Nephron progenitor cell (in vitro differentiated cells): Measurements from ENCODE around the gene CSTPP1.
A peak's percentile ranks its signal among the peaks of the same experiment; 100 is the strongest.

Experiments
- DNase-seq: peaks from one replicate; pipeline ENCODE4 v3.0.0; 2021
- H3K27ac Mint-ChIP-seq: 2 replicates; pipeline ENCODE4 v1.8.0; 2021; ENCODE audit warnings: mild to moderate bottlenecking, moderate library complexity, mixed read lengths
- H3K27me3 Mint-ChIP-seq: 2 replicates; pipeline ENCODE4 v1.8.0; 2021; ENCODE audit warnings: mild to moderate bottlenecking, low read depth, mixed read lengths; ENCODE audit not compliant: poor library complexity
- H3K36me3 Mint-ChIP-seq: 2 replicates; pipeline ENCODE4 v1.8.0; 2021; ENCODE audit warnings: low read depth, mixed read lengths
- H3K4me1 Mint-ChIP-seq: 2 replicates; pipeline ENCODE4 v1.8.0; 2021; ENCODE audit warnings: mixed read lengths
- H3K4me3 Mint-ChIP-seq: 2 replicates; pipeline ENCODE4 v1.8.0; 2021; ENCODE audit warnings: mild to moderate bottlenecking, moderate library complexity, mixed read lengths
- H3K9me3 Mint-ChIP-seq: 2 replicates; pipeline ENCODE4 v1.8.0; 2021; ENCODE audit warnings: mild to moderate bottlenecking, moderate library complexity, mixed read lengths
- CTCF ChIP-seq: fragments of 200-600 bp; sonication (generic); IDR thresholded peaks from 2 replicates; pipeline ENCODE4 v1.5.0; 2021; ENCODE audit warnings: antibody characterized with exemption

Gene CSTPP1

DNA sequence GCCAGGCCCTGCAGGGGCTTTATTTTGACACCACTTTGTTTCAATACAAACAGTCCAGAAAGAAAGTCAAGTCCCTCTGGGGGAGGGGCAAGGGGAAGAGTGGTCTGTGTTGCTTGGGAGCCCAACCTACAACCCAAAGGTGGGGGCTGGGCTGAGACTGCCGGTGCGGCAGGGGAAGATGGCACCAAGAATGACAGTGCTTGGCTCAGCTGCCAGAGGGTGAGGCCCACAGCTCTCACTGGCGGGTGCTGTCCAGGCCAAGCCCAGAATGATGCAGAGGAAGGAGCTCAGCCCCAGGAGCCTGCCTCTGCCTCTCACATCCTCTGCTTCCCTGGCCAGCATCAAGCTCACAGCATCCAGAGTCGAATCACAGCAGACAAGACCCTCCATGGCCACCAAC is 227.8 kb downstream of the CSTPP1 start:
- no peak for TF ChIP-seq CTCF
- H3K27me3 Mint-ChIP-seq = no peaks in the 10 kb centered on the region
- no peak overlapping the region for H3K4me3 Mint-ChIP-seq
- H3K36me3 Mint-ChIP-seq = peaks cover 5% of the 10 kb centered on the region
- no peaks in the 10 kb centered on the region for H3K9me3 Mint-ChIP-seq
- no peak for DNase-seq
- peak overlapping the region; percentile 61 for H3K27ac Mint-ChIP-seq
- H3K4me1 Mint-ChIP-seq = peaks cover 8% of the 10 kb centered on the region

DNA sequence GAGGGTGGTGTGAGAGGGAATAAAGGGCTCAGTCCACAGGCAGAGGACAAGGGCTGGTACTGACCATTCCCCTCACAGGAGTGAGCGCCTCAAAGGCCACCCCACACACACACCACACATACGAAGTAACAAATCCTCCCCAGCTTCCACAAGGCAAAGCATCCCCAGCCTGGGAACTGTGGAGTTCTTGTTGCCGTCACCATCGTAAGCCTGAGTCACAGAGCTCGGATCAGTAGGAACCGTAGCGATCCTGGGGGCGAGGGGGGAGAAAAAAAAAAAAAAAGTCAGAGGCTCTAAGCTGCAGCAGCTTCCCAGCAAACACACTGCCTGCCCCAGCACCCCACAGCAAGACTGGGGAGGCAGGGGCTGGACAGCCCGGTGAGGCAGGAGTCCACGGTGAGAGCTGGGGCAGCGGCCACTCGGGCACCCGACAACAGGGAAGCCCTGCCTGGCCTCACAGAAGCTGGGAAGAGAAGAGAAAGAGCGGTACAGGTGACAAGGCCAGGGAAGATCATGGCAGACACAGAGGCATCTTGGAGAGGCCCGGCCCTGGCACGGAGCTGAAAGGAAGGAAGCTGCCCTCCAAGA is 228.8 kb downstream of the CSTPP1 start:
- peak overlapping the region; percentile 66 for H3K27ac Mint-ChIP-seq
- no peak for DNase-seq
- peaks cover 5% of the 10 kb centered on the region for H3K36me3 Mint-ChIP-seq
- no peak overlapping the region for H3K4me3 Mint-ChIP-seq
- no peak for TF ChIP-seq CTCF
- H3K9me3 Mint-ChIP-seq = no peaks in the 10 kb centered on the region
- peaks cover 8% of the 10 kb centered on the region for H3K4me1 Mint-ChIP-seq
- H3K27me3 Mint-ChIP-seq = no peaks in the 10 kb centered on the region

DNA sequence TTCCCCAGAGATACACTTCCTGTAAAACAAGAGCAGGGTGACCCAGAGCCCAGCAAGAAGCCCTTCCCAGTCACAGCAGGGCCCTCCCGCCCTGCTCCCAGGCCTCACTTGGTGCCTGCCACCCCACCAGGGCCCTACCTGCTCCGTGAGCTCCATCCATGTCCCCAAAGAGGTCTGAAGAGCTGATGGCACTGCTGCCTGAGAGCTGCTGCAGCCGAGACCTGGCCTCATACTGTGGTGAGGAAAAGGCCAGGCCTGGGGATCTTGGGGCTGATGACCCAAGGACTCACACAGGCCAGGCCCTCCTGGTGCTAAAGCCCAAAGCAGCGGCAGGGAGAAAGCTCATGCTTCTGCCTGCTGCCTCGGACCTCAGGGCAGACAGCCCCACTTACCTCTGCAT is 229.8 kb downstream of the CSTPP1 start:
- TF ChIP-seq CTCF = no peak
- H3K36me3 Mint-ChIP-seq = peaks cover 13% of the 10 kb centered on the region
- no peak overlapping the region for H3K4me3 Mint-ChIP-seq
- no peak for DNase-seq
- no peak overlapping the region for H3K27ac Mint-ChIP-seq
- H3K9me3 Mint-ChIP-seq = no peaks in the 10 kb centered on the region
- peaks cover 8% of the 10 kb centered on the region for H3K4me1 Mint-ChIP-seq
- H3K27me3 Mint-ChIP-seq = no peaks in the 10 kb centered on the region

DNA sequence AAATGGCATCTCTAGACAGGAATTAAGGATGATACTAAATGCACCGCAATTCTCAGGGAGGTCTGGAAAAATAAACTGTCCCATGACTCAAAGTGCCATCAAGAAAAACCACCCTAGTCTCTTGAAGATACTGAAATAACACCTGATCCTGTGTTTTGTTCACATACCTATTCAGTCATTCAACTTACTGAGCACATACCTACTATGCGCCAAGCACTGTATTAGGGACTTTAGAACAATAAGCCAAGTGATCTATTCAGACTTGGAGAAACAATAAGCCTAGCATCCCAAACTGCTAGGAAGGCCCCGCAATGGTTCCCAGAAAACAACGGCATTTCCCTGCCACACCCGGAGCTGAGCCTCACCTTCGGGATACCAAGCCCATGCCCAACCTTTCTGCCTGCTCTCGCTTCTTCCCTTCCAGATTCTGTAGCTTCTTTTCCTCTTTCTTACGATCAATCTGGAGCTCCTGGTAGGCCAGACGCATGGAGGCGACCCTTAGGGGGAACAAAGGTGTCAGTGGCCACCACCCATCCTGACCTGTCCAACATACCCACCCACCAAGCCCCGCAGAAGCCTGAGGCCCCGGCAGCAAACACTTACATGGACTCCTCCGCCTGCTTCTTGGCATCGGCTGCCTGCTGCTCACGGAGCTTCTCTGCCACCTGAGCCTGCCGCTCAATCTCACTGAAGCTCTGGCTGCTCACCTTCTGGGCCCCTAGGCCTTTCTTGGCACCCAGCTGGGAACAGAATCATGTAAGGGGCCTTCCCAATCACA is 234.7 kb downstream of the CSTPP1 start:
- H3K27me3 Mint-ChIP-seq = no peaks in the 10 kb centered on the region
- H3K36me3 Mint-ChIP-seq = peaks cover 38% of the 10 kb centered on the region
- no peaks in the 10 kb centered on the region for H3K9me3 Mint-ChIP-seq
- H3K4me1 Mint-ChIP-seq = peaks cover 19% of the 10 kb centered on the region
- no peak overlapping the region for H3K27ac Mint-ChIP-seq
- no peak for DNase-seq
- no peak overlapping the region for H3K4me3 Mint-ChIP-seq
- TF ChIP-seq CTCF = no peak

- no peaks in the 10 kb centered on the region for H3K9me3 Mint-ChIP-seq
- no peak for DNase-seq
- no peak overlapping the region for H3K27ac Mint-ChIP-seq
- H3K4me3 Mint-ChIP-seq = no peak overlapping the region
- H3K4me1 Mint-ChIP-seq = peaks cover 19% of the 10 kb centered on the region
- no peaks in the 10 kb centered on the region for H3K27me3 Mint-ChIP-seq
- no peak for TF ChIP-seq CTCF
- peaks cover 38% of the 10 kb centered on the region for H3K36me3 Mint-ChIP-seq
These were observed 235.3 kb downstream of the CSTPP1 start for GRCh38 chr11:47171856-47172255.
